GM19328 (cell line): ENCODE data around the gene GJC2.
A peak's percentile ranks its signal among the peaks of the same experiment; 100 is the strongest.

Experiments
- ATAC-seq: cut with Tn5 transposase; IDR thresholded peaks from one replicate; pipeline ENCODE4 v1.9.1; 2021; ENCODE audit warnings: mild to moderate bottlenecking, moderate library complexity; ENCODE audit not compliant: unreplicated experiment

Gene GJC2

DNA sequence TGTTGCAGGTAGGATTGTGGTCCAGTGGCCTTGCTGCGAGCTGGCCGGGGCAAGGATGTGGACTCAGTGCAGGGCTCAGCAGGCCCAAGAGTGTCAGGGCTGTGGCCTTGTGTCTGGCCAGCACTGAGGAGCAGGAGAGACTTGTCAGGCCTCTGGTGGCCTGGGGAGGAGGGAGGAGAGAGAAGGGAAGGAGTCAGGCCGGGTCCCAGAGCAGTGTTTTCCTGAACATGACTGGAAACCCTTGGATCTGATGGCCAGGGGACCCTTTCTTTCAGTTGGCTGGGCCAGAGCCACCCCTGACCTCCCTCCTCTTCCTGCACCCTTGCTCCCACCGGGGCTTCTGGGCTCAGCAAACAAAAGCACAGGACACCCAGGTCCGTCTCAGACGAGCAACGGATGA, 20.9 kb downstream of the GJC2 start:
- no peak for ATAC-seq

DNA sequence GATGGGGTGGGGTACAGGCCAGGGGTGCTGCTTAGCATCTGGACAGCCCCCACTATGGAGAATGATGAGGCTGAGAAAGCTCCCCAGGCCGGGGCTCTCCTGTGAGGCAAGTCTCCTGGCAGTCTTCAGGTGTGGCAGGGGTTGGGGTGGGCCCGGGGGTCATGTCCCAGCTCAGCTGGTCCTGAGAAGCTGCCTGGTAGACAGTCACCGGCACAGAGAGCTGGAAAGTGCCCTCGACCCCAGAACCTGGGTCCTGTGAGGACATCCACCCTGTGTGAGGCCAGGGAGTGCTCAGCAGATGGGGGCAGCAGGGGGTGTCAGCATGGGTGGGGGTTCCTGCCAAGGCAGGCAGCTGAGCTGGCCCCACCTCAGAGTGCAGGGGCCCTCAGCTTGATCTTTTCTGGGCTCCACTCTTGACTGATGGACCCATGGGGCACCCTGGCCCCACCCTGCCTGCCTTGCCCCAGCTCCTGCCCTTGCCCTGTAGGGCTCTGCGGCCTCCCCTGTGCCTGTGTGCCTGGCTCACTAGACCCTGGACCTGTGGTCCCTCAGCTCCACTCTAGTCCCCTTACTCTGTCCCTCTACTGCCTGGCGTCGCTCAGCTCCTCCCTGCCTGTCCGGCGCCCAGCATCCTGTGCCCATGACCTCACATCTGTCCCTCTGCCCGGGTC, 21.6 kb downstream of the GJC2 start:
- no peak for ATAC-seq

DNA sequence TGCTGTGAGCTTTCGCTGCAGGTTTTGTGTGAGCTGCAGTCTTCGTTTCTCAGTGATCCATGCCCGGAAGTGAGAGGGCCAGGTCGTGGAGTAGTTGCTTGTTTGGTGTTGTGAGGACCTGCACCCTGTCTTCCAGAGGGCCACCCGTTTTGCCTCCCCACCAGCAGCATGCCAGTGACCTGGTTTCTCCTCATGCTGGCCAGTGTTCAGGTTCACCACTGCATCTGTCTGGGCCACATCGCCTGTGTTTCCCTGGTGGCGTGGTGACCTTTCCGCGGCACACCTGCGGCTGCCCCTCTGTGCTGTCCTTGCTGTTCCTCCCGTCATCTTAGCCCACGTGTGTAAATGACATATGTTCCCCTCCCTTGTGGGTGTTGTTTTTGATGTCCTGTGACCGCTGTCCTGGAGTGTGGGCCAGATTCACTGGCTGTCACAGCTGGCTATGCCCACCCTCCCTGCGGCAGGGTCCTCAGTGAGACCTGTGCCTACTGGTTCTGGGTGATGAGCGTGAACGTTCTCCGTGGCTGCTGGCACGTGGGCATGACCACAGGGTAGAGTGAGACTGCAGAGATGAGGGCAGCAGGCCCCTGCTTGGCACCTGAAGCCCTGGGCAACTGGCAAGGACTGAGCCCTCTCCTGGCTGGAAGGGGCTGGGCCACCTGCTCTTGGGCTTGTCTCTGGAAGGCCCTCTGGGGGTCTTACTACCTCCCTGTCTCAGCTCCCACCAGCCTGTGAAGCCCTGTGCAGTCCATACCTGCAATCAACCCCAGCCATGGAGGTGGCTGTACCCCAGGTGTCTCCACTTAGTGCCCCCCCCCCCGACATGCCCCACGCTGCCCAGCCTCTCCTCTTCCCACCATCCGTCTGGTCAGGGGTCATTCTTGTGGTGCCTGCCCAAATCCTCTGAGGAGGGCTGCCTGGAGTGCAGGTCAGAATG, 23.1 kb downstream of the GJC2 start:
- no peak for ATAC-seq

DNA sequence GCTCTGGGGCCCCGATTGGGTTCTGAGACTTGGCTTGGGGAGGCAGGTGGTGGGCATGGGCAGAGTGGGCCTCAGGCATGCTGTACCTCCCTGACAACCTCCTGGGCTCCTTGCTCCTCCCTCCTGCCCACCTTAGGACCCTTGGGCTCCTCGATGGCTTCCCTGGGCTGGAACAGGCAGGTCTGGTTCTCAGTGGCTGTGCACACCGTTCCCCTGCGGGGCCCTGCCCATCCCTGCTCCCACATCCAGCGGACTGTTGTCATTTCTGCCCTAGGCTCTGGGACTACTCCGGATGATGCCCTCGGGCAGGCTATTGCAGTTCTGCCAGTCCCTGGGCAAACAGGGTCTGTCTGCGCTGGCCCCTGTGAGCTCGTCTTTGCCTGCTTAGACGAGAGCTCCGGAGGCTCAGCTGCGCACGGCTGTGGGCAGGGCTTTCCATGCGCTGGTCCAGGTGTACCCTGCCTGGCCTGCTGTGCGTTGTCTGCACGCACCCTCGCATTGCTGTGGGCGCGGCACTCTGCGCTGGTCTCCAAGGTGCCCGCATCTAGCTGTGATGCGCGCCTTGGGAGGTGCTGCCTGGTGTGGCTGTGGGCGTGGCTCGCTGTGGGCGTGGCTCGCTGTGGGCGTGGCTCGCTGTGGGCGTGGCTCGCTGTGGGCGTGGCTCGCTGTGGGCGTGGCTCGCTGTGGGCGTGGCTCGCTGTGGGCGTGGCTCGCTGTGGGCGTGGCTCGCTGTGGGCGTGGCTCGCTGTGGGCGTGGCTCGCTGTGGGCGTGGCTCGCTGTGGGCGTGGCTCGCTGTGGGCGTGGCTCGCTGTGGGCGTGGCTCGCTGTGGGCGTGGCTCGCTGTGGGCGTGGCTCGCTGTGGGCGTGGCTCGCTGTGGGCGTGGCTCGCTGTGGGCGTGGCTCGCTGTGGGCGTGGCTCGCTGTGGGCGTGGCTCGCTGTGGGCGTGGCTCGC, 24.1 kb downstream of the GJC2 start:
- ATAC-seq = peak; percentile 60

DNA sequence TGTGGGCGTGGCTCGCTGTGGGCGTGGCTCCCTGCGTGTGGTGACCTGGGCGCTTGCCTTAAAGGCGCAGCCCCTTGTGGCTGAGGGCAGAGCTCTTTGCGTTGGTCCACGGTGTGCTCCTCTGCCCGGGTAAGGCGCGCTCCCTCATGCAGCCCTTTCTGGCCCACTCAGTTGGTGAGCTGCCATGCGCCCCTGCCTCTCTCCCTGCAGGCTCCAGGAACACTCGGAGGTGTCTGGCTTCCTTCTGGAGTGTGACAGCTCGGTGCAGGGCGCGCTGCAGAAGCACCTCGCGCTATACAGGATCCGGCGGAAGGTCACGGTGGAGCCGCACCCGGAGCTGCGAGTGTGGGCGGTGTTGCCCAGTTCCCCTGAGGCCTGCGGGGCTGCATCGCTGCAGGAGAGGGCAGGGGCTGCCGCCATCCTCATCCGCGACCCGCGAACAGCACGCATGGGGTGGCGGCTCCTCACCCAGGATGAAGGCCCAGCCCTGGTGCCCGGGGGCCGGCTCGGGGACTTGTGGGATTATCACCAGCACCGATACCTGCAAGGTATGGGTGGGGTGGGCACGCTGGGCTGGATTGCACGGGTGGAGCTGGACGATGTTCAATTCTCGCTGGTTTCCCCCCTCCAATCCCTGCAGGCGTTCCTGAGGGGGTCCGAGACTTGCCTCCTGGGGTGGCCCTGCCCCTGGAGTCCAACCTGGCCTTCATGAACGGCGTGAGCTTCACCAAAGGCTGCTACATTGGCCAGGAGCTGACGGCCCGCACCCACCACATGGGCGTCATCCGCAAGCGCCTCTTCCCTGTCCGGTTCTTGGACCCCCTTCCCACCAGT, 25.0 kb downstream of the GJC2 start:
- ATAC-seq = peak; percentile 45

DNA sequence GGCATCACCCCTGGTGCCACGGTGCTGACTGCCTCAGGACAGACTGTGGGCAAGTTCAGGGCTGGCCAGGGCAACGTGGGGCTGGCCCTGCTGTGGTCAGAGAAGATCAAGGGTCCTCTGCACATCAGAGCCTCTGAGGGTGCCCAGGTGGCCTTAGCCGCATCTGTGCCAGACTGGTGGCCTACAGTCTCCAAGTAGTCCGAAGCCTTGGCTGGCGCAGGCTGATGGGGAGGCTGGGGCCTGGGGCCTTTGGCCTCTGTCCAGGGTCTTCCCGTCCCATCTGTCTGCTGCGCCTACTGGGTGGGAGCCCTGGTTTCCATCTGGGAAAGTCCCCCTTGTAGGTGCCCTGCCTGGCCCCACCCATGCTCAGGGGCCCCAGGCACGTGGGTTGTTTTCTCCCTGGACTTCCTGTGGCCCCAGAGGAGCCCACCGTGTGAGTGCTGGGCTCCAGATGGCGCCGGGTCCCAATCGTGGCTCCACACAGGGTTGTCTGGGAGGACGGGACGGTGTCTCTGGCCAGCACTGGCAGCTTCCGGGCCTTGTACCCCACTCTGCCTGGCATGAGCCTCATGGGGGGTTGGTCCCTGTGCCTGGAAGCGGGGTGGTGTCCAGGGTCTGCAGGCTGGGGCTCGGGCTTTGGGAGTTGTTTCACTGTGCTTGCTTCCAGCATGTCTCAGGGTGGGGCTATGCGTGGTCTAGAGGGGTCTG, 25.7 kb downstream of the GJC2 start:
- no peak for ATAC-seq

DNA sequence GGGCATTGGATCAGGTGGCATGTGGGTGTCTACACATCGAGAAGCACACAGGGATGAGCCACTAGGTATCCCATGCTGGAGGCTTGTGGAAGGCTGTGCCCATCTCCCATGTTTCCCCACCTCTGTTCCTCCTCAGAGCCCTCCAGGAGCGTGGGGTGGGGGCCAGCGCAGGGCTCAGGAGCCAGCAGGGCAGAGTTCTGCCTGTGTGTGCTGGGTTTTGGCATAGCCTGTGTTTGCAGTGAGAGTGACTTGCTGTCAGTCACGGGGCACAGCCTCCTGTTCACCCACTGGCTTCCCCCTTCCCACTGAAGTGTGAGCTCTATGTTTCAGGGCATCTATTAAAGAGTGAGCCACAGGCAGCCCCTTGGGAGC, 26.3 kb downstream of the GJC2 start:
- ATAC-seq = no peak

DNA sequence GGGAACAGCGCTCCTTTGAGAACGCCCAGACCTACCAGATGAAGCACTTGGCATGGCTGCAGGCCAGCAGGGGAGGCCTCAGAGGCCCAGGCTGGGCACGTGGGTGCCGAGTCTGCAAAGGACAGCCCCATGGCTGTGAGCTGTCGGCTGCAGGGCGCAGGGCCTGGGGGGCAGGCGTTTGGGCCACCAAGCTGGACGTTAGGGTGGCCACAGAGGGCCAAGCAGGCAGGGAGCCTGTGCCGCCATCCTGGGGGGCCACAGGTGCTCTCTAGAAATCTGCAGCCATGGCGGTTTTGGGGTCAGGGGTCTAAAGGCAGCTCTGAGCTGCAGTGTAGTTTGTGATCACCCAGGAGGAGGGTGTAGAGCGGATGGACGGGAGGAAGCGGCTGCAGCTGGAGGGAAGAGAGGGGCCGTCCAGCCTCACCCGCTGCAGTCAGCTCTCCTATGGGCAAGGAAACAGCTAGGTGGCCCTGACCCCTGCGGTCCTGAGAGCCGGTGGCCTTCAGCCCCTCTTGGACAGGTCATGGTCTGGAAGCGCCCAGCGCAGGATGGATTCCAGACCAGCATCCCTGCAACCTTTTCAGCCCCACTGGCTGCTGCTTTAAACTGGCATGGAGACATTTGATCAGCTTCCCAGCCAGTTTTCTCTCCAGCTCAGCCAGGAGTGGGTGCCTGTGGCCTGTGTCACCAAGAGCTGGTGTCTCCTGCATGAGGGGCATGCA, 26.9 kb downstream of the GJC2 start:
- ATAC-seq = no peak

DNA sequence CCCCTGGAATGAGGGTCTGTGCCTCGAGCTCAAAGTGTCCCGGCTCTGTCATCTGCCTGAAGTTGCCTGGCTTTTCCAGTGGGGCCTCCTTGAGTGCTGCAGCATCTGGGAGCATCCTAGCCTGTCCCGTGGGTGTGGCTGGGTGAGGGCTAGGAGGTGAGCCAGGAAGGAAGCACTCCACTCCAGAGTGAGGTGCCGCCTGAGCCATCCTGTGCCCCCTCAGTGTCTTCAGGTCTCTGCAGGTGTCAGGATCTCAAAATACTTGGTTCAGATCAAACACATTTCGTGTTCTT, 27.4 kb downstream of the GJC2 start:
- no peak for ATAC-seq

DNA sequence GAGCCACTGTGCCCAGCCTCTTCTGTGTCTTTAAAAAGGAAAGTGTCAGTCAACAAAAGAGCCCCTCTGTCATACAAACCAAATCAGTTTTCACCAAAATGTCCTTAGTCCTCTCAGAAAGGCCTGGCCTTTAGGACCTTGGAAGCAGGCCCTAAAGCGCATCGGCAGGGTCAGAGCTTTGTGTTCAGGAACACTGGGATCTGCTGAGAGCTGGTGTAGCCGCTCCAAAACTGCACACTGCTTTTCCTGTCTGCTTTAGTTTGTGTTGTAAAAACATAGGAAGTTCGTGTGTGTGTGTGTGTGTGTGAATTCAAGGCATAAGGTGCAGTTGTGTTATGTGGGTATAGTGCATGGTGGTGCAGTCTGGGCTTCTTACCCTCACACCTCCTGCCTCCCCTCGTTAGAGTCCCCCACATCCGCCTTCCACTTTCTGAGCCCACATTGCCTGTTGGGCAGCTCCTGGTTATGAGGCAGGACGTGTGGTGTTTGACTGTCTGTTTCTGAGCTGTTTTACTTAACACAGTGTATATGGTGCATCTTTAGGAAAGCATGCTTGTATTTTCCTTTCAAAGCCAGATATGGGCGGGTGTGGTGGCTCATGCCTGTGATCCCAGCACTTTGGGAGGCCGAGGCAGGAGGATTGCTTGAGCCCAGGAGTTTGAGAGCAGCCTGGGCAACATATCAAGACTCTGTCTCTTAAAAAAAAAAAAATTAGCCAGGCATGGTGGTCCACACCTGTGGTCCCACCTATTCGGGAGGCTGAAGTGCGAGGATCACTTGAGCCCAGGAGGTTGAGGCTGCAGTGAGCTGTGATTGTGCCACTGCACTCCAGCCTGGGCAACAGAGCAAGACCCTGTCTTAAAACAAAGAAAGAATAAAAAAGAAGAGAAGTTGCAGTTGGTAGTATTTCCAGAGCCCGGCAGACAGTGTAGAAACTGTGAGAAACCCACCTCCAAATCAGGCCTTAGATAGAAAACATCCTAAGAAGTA, 28.3 kb downstream of the GJC2 start:
- no peak for ATAC-seq

DNA sequence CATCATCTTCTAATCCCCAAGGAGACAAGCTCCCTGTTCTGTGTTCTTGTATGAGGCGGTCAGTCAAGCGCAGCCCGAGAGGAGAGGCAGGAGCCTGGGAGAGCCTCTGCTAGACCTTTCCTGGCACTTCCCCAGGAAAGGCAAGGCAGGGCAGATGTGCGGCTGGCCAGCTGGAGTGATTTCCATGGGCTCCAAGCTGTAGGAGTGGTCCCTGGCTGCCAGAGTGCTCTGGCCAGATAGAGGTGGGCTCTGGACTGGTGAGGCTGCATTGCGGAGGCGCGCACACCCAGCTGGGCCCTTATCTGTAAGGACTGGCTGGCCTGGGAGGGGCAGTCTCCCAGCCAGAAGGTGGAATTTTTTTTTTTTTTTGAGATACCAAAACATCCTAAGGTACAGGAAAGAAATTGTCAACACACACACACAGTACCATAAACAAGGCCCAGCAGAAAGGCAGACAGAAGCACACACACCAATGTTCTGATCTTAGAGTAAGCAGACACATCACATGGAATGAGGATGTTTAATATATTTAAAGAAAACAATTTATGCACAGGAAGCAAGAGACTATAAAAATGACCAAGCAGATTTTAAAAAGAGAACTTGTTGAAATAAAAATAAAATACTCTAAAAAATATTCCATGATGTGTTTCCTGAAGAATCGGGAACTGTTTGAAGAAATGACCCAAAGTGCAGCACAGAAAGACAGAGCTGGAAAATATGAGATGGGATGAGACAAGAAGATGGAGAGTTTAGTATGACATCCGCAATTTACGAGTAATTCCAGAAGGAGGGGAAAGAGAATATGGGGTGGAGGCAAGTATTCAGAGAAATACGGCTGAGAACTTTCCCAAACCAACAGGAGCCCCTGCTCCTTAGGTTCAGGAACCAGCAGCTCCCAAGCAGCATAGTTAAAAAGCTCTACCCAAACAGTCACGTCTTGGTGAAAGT, 29.3 kb downstream of the GJC2 start:
- no peak for ATAC-seq

DNA sequence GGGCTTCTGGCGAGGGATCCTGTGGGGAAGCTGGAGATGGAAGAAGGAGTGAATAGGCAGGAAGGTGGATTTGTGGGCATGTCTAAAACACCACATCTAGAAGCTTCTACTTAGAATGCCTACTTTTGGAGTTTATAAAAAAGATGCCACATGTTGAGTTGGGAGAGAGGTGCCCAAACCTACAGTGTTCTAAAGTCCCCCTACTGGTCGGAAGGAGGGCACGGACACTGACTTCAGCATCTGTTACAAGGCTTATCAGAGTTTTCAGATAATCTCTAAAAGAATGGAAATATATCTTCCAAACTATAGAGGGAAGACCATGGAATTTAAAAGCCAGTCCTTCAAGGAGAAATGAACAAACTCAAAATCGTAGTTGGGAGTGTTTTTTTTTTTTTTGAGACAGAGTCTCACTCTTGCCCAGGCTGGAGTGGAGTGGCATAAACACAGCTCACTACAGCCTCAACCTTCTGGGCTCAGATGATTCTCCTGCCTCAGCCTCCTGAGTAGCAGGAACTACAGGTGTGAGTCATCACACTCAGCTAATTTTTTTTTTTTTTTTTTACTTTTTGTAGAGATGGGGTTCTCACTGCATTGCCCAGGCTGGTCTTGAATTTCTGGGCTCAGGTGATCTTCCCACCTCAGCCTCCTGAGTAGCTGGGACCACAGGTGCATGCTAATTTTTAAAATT, 30.7 kb downstream of the GJC2 start:
- ATAC-seq = no peak

DNA sequence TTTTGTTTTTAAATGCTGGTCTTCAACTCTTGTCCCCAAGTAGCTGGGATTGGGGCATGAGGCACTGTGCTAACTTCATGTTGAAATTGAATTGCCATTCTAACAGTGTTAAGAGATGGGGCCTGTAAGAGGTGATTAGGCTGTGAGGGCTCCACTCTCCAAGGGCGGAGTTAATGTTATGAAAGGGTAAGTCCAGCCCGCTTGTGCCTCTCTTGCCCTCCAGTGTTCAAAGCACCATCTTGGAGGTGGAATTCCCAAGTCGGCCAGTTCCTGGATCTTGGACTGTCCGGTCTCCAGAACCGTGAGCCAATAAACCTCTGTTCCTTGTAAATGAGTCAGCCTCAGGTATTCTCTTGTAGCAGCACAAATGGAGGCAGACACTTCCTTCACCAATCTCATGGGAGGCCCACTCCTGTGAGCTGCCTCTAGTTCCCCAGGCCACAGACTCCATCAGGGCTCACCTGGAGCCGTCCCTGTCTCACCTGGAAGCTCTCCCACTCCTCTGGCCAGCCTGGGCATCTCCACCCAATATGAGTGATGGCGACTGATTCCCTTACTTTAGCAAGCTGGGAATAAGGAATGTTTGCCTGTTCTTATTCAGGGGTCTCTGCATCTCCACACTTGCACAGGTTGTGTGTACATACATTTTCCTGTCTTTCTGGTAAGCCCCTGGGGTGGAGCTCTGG, 31.4 kb downstream of the GJC2 start:
- no peak for ATAC-seq

DNA sequence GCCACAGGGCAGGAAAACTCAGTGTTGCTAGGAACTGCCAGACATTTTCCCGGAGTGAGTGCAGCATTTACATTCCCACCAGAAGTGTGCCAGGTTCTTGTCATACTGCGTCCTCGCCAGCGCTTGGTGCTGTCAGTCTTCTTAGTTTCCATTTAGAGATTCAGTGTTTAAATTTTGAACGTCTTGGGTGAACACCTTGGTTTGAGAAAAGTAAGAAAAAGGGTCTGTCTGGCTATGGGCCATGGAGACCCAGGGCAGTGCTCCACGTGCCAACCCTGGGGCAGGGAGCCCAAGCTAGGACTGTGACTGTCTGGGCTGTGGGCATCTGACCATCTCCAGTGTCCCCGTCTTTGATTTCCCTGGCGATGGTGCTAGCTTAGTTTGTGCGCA, 31.9 kb downstream of the GJC2 start:
- ATAC-seq = no peak

DNA sequence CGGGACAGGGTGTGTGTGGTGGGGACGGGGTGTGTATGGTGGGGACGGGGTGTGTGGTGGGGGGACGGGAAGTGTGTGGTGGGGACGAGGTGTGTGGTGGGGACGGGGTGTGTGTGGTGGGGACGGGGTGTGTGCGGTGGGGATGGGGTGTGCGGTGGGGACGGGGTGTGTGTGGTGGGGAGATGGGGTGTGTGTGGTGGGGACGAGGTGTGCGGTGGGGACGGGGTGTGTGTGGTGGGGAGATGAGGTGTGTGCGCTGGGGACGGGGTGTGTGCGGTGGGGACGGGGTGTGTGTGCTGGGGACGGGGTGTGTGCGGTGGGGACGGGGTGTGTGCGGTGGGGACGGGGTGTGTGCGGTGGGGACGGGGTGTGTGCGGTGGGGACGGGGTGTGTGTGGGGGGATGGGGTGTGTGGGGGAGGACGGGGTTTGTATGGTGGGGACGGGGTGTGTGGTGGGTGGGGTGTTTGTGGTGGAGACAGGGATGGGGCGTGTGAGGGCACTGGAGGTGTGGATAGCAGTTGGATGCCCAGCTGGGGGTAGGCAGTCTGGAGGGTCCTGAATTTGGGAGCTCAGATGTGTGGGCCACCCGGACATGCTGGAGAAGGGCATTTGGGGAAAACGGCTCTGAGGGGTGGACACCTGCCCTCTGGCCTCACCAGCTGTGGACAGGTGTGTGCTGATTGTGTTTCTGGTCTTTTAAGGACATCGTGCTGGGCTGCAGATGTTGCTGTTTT, 32.7 kb downstream of the GJC2 start:
- no peak for ATAC-seq
